Forelimb muscle (tissue), 1 donor: Measurements from ENCODE around the gene GCFC2. TPM values are rescaled to one million over a fixed set of nuclear protein-coding genes. Genes with fewer than 3 reads are reported as not detected.

Experiments used
- DNase-seq: peaks from one replicate; pipeline ENCODE4 v3.0.0-alpha.2; 2013; ENCODE audit warnings: low read depth
- polyA plus RNA-seq: library from polyadenylated mRNA; unstranded; fragments of 120-200 nt; gene quantifications from one replicate; pipeline ENCODE4 v1.2.1, GENCODE V29; 2013; ENCODE audit not compliant: insufficient read length

Gene GCFC2
- polyA plus RNA-seq, 1 donor: 21.7 TPM

GRCh38 chr2:75627902-75628504 is 82.7 kb downstream of the GCFC2 start:
- DNase-seq: no peak

- no peak for DNase-seq
Measured at GRCh38 chr2:75622929-75623328, 87.8 kb downstream of the GCFC2 start.

- no peak for DNase-seq
Measured at GRCh38 chr2:75622500-75622899, 88.2 kb downstream of the GCFC2 start.

GRCh38 chr2:75621228-75621627 is 89.5 kb downstream of the GCFC2 start:
- no peak for DNase-seq

GRCh38 chr2:75619956-75620740 is 90.6 kb downstream of the GCFC2 start:
- DNase-seq: no peak

GRCh38 chr2:75616933-75617332 is 93.8 kb downstream of the GCFC2 start:
- DNase-seq: no peak

GRCh38 chr2:75616406-75616805 is 94.3 kb downstream of the GCFC2 start:
- DNase-seq: no peak

GRCh38 chr2:75614162-75614651 is 96.5 kb downstream of the GCFC2 start:
- no peak for DNase-seq

GRCh38 chr2:75612862-75613243 is 97.9 kb downstream of the GCFC2 start:
- DNase-seq: no peak

Other genes with a start within 250 kb of the GCFC2 start
- gene EVA1A, start 150.0 kb downstream of the GCFC2 start, polyA plus RNA-seq: 5.0 TPM
- gene MRPL19, start 64.1 kb downstream of the GCFC2 start, polyA plus RNA-seq: 34.8 TPM